Hepatocyte (in vitro differentiated cells): ENCODE measurements around the gene NPFFR2. TPM values are rescaled to one million over a fixed set of nuclear protein-coding genes. Genes with fewer than 3 reads are reported as not detected.

Experiments
- DNase-seq: peaks from one replicate; pipeline ENCODE4 v3.0.0-alpha.2; 2016; ENCODE audit warnings: low spot score
- H2AFZ ChIP-seq: fragments of 200-600 bp; sonication (generic); 2 replicates; pipeline ENCODE4 v1.6.0; 2016; ENCODE audit warnings: antibody characterized with exemption, mild to moderate bottlenecking
- H3K27ac ChIP-seq: fragments of 200-600 bp; sonication (generic); 2 replicates; pipeline ENCODE4 v1.5.1; 2016; ENCODE audit warnings: mild to moderate bottlenecking
- H3K27me3 ChIP-seq: fragments of 200-600 bp; sonication (generic); 2 replicates; pipeline ENCODE4 v1.6.1; 2016
- H3K36me3 ChIP-seq: fragments of 200-600 bp; sonication (generic); replicated peaks from 2 replicates; pipeline ENCODE4 v1.5.1; 2016; ENCODE audit warnings: low read depth; ENCODE audit not compliant: insufficient read depth
- H3K4me1 ChIP-seq: fragments of 200-600 bp; sonication (generic); 2 replicates; pipeline ENCODE4 v1.5.1; 2016; ENCODE audit warnings: mild to moderate bottlenecking, moderate library complexity; ENCODE audit not compliant: insufficient read depth
- H3K4me2 ChIP-seq: fragments of 200-600 bp; sonication (generic); 2 replicates; pipeline ENCODE4 v1.6.0; 2016
- H3K4me3 ChIP-seq: fragments of 200-600 bp; sonication (generic); 2 replicates; pipeline ENCODE4 v1.5.1; 2016; ENCODE audit warnings: mild to moderate bottlenecking
- H3K79me2 ChIP-seq: fragments of 200-600 bp; sonication (generic); 2 replicates; pipeline ENCODE4 v1.6.0; 2017; ENCODE audit warnings: mild to moderate bottlenecking
- H3K9me2 ChIP-seq: fragments of 200-600 bp; sonication (generic); replicated peaks from 2 replicates; pipeline ENCODE4 v1.6.0; 2017; ENCODE audit warnings: mild to moderate bottlenecking; ENCODE audit not compliant: insufficient read depth
- H3K9me3 ChIP-seq: fragments of 200-600 bp; sonication (generic); 2 replicates; pipeline ENCODE4 v1.5.1; 2016; ENCODE audit warnings: low read depth, mild to moderate bottlenecking
- H4K20me1 ChIP-seq: fragments of 200-600 bp; sonication (generic); 2 replicates; pipeline ENCODE4 v1.6.0; 2016; ENCODE audit warnings: mild to moderate bottlenecking; ENCODE audit not compliant: insufficient read depth, poor library complexity, severe bottlenecking
- CTCF ChIP-seq: fragments of 200-600 bp; sonication (generic); IDR thresholded peaks from 2 replicates; pipeline ENCODE4 v1.5.1; 2016; ENCODE audit warnings: antibody characterized with exemption, mild to moderate bottlenecking; ENCODE audit not compliant: poor library complexity
- EZH2 ChIP-seq: fragments of 200-600 bp; sonication (generic); IDR thresholded peaks from 2 replicates; pipeline ENCODE4 v1.6.1; 2016; ENCODE audit warnings: antibody characterized with exemption, mild to moderate bottlenecking, borderline replicate concordance
- EZH2phosphoT487 ChIP-seq: fragments of 200-600 bp; sonication (generic); IDR thresholded peaks from one replicate; pipeline ENCODE4 v1.6.1; 2018; ENCODE audit warnings: antibody characterized with exemption, mild to moderate bottlenecking, low read depth, moderate library complexity; ENCODE audit not compliant: unreplicated experiment, severe bottlenecking
- WGBS: methylation state at CpG from one replicate; pipeline ENCODE4 v1.1.6; 2016; ENCODE audit warnings: low lambda C conversion rate; ENCODE audit errors: missing lambda C conversion rate; 5-methylcytosine and 5-hydroxymethylcytosine counted together
- polyA plus RNA-seq: library from polyadenylated mRNA; unstranded; fragments of >200 nt; fragmentation: Nextera tagmentation; extraction: Ambion mirVana; gene quantifications from 2 replicates; pipeline ENCODE4 v1.2.1, GENCODE V29; 2016
- total RNA-seq: library from RNA; depleted of rRNA; stranded (reverse); fragments of >200 nt; gene quantifications from 2 replicates; pipeline ENCODE4 v1.2.3, GENCODE V29; 2014

Gene NPFFR2
- 1.4 and 2.9 TPM in 2 replicates for total RNA-seq
- polyA plus RNA-seq: 1.8 and 2.0 TPM in 2 replicates

DNA sequence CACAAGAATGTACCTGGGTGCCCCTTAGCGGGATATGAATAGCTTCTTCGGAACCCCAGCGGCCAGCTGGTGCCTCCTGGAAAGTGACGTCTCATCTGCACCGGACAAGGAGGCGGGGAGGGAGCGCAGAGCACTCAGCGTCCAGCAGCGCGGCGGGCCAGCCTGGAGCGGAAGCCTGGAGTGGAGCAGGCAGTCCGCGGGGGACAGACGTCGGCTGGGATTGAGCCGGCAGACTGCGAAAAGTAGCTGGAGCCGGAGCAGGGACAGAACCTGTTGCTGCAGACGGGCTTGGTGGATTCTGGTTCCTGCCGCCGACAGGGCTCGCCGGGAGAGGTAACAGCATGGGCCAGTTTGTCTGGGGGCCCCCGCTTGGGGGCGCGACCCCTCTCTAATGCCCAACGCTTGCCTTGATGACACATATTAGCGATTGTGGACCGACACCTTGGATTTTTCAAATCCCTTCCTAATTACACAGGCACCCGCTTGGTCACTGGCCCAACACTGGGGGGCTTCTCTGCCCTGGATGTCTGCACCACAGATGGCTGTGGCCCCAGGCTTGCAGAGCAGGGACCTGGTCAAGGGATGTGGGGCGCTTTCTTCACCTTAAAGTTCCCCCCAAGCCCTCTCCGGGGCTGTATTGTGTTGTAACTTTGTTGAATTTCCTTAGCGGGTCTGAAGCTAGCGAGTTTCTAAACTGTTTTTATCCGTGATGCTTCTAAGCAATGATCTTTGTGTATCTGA, at the start of gene NPFFR2:
TSS of gene NPFFR2 (plus strand) at position 133 of the 741 bp plus-strand sequence. CDS start 96,592 bp downstream, outside the sequence.
- DNase-seq: peak; percentile 64
- H3K4me1 ChIP-seq: no peaks in the 10 kb centered on the region
- H2AFZ ChIP-seq: peak within 1 kb of the TSS; percentile 54
- H3K9me3 ChIP-seq: no peaks in the 10 kb centered on the region
- no peaks in the 10 kb centered on the region for H4K20me1 ChIP-seq
- H3K9me2 ChIP-seq: no peaks in the 10 kb centered on the region
- no peaks in the 10 kb centered on the region for H3K79me2 ChIP-seq
- H3K27ac ChIP-seq: no peak within 1 kb of the TSS
- peaks cover 35% of the 10 kb centered on the region for H3K27me3 ChIP-seq
- 3% methylated on average over 36 of the region's 36 CpGs for WGBS
- TF ChIP-seq CTCF (no peak), EZH2 (peak; percentile 2), EZH2phosphoT487 (no peak)
- H3K36me3 ChIP-seq: no peaks in the 10 kb centered on the region
- peak within 1 kb of the TSS; percentile 93 for H3K4me2 ChIP-seq
- peak within 1 kb of the TSS; percentile 24 for H3K4me3 ChIP-seq

DNA sequence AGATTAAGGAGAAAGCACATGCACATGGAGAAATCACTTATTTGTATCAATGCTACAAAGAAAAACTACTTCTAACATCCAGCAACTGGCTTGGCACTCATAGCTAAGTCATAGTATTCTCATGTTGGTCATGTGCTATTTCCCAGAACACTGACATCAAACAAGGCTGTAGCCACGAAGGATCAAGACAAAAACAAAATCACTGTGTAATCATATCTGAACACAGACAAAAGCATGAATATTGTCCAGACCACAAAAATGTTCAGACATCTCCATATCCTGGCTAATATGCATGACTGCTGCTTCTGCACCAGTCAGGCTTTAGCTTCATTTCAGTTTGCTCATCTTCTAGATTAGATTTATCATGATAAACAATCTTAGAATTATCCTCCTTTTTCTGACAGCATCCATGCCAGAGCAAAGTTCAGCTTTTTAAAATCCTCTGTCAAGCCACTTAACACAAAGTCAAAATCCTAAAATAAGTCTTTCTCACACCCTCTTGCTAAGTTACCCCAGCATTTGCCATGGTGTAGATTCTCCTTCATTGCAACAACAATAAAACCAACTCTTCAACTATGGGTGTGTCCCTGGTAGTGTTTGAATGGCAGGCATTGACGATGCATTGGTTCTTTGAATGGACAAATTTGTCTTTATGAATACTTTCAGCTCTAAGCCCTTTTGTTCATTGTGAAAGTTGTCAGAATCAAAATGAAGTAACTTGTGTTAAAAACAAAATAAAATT, 39.1 kb upstream of the NPFFR2 start:
- H3K27ac ChIP-seq: no peak overlapping the region
- no peak for DNase-seq
- H3K9me2 ChIP-seq: no peaks in the 10 kb centered on the region
- H3K4me1 ChIP-seq: no peaks in the 10 kb centered on the region
- no peak overlapping the region for H3K4me2 ChIP-seq
- H3K79me2 ChIP-seq: no peaks in the 10 kb centered on the region
- no peaks in the 10 kb centered on the region for H3K9me3 ChIP-seq
- no peak overlapping the region for H3K4me3 ChIP-seq
- WGBS: 80% methylated on average over 2 of the region's 2 CpGs
- H2AFZ ChIP-seq: no peak overlapping the region
- H3K27me3 ChIP-seq: no peaks in the 10 kb centered on the region
- no peaks in the 10 kb centered on the region for H4K20me1 ChIP-seq
- no peaks in the 10 kb centered on the region for H3K36me3 ChIP-seq
- TF ChIP-seq CTCF: no peak
- no peak for TF ChIP-seq EZH2phosphoT487
- no peak for TF ChIP-seq EZH2

- no peaks in the 10 kb centered on the region for H3K9me3 ChIP-seq
- H3K27ac ChIP-seq: no peak overlapping the region
- no peaks in the 10 kb centered on the region for H4K20me1 ChIP-seq
- H3K36me3 ChIP-seq: no peaks in the 10 kb centered on the region
- no peaks in the 10 kb centered on the region for H3K27me3 ChIP-seq
- no peak for TF ChIP-seq EZH2phosphoT487
- H3K4me3 ChIP-seq: no peak overlapping the region
- WGBS: 100% methylated on average over 1 of the region's 1 CpG
- H2AFZ ChIP-seq: no peak overlapping the region
- no peaks in the 10 kb centered on the region for H3K4me1 ChIP-seq
- no peak for DNase-seq
- no peaks in the 10 kb centered on the region for H3K79me2 ChIP-seq
- H3K9me2 ChIP-seq: no peaks in the 10 kb centered on the region
- H3K4me2 ChIP-seq: no peak overlapping the region
Observed at GRCh38 chr4:71994559-71994958, 37.2 kb upstream of the NPFFR2 start.

- Histone ChIP-seq H3K27me3 (no peaks in the 10 kb centered on the region), H3K4me1 (no peaks in the 10 kb centered on the region), H2AFZ (no peak overlapping the region), H3K36me3 (no peaks in the 10 kb centered on the region), H4K20me1 (no peaks in the 10 kb centered on the region), H3K9me3 (no peaks in the 10 kb centered on the region), H3K9me2 (no peaks in the 10 kb centered on the region), H3K79me2 (no peaks in the 10 kb centered on the region), H3K4me3 (no peak overlapping the region), H3K4me2 (no peak overlapping the region), H3K27ac (no peak overlapping the region)
- 92% methylated on average over 1 of the region's 1 CpG for WGBS
- DNase-seq: no peak
- TF ChIP-seq CTCF (no peak), EZH2 (no peak), EZH2phosphoT487 (no peak)
Observed at GRCh38 chr4:71995297-71995696, 36.5 kb upstream of the NPFFR2 start.
